CD4-positive, alpha-beta T cell treated with Interleukin-4 for 4 hours (primary cell): ENCODE data around the gene INPPL1.
"Not testable (repeated sequence)": the region's sequence is repeated elsewhere in the genome, so short reads cannot be mapped to it uniquely, and the experiment has no call there.

Experiments used
- DNase-seq: peaks from one replicate; pipeline ENCODE4 v3.0.0-alpha.2; 2020

Gene INPPL1

DNA sequence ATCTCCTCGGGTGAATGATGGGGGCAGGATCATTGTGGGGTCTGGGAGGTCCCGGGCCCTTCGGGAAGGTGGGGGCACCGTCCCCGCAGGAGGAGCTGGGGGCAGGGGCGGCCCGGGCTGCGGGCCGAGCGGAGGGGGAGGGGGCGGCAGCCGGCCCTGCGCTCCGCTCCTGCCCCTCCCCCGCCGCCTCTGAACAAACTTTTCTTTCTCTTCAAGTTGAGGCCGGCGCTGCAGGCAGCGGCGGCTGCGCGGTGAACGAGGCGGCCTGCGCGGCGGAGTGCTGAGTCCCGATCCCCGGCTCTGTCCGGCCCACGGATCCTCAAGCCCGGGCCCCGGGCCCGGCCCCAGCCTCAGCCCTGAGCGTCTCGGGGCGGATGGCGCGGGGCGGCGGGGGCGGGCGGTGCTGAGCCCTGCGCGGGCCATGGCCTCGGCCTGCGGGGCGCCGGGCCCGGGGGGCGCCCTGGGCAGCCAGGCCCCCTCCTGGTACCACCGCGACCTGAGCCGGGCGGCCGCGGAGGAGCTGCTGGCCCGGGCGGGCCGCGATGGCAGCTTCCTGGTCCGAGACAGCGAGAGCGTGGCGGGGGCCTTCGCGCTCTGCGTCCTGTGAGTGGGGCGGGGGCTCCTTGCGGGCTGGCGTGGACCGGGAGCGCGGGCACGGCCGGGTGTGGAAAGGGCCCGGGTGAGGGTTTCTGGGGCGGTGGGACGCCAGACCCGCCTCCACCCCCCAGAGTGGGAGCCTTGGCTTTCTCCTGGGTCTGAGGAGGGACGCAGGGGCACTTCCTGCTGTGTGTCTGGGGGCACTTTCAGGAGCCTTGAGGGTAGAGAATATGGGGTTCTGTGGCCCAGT lies at the start of gene INPPL1:
INPPL1 (plus strand) TSS at position 204 of the 847 bp plus-strand sequence; CDS start at position 422, 218 bp downstream.
- no peak for DNase-seq

DNA sequence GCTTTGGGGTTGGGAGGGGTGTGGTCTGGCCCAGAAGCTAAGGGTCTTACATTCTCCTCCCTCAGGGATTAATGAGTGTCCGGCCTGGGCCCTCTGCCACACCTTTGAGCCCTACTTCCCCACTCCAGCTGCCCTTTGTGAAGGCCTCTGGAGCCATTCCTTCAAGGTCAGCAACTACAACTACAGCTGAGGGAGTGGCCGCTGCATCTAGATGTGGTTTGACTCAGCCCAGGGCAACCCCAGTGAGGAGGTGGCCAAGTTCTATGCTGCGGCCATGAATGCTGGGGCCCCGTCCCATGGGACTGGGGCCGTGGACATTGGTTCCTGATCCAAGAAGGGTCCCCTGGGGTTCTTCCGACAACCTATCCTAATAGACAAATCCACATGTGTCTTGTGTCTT lies 46.9 kb upstream of the INPPL1 start:
- DNase-seq: no peak

DNA sequence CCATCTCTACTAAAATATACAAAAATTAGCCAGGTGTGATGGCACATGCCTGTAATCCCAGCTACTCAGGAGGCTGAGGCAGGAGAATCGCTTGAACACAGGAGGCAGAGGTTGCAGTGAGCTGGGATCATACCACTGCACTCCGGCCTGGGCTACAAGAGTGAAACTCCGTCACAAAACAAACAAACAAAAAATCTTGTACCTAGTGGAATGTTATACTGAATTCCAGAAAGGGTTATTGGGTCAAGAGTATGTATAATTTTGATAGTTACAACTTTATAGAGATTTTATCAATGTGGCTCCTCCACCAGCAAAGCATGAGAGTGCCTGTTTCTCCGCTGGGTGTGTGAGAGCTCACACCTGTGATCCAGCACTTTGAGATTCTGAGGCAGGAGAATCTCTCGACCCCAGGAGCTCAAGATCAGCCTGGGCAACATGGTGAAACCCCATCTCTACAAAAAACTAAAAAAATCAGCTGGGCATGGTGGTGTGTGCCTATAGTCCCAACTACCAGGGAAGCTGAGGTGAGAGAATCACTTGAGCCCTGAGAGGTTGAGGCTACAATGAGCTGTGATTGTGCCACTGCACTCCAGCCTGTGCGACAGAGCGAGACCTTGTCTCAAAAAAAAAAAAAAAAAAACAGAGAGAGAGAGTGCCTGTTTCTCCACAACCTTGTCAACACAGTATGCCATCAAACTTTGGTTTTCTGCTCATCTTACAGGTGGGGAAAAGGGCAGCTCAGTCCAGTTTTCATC lies 45.3 kb upstream of the INPPL1 start:
- no peak for DNase-seq

GRCh38 chr11:72179804-72180396 lies 44.7 kb upstream of the INPPL1 start:
- DNase-seq: no peak

- DNase-seq: not testable (repeated sequence)
Observed at GRCh38 chr11:72180892-72181552, 43.5 kb upstream of the INPPL1 start.

- not testable (repeated sequence) for DNase-seq
Observed at GRCh38 chr11:72181553-72181958, 43.0 kb upstream of the INPPL1 start.

- no peak for DNase-seq
Observed at GRCh38 chr11:72188267-72188666, 36.3 kb upstream of the INPPL1 start.

DNA sequence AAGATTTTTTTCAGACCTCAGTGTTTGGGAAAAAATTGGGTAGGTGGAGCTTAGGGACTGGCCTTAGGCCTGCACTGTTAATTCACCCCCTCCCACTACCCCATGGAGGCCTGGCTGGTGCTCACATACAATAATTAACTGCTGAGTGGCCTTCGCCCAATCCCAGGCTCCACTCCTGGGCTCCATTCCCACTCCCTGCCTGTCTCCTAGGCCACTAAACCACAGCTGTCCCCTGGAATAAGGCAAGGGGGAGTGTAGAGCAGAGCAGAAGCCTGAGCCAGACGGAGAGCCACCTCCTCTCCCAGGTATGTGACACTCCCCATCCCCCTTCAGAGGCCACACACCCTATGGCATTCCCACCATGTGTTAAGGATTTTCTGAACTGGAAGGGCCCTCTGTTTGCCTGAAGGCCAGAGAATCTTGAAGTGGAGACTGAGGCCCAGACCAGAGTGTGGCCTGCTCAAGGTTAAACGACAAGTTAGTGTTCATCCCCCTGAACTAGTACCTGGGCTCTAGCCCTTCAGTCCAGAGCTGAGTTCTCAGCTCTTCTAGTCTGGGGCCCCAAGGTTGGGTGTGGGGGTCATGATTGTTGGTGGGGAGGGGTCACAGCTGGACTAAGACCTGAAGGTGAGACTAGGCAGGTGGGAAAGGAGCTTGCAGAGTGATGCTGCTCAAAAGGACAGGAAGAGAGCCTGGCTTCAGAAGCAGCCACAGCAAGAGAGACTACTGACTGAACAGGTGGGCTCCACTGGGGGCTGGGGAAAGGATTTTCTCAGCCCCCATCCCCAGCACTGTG lies 34.9 kb upstream of the INPPL1 start:
- DNase-seq: no peak

DNA sequence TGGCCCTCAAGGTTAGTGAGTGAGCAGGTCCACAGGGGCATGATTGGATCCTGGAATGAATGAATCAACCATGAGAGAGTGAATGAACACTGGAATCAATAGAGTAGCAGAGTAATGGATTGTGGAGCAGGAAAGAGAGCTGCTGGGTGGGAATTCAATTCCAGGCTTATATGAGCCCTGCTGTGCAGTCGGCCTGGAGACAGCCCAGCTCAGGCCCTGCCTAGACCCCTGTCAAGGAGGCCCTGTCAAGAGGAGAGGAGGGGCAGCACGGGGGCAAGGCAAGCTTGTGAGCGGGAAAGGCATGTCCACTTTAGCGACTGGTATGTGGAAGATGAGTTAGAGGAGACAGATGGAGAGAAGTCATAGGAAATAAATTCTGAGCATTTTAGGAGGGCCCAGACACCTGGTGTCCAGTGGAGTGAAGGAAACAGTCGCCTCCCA lies 33.9 kb upstream of the INPPL1 start:
- DNase-seq: no peak

DNA sequence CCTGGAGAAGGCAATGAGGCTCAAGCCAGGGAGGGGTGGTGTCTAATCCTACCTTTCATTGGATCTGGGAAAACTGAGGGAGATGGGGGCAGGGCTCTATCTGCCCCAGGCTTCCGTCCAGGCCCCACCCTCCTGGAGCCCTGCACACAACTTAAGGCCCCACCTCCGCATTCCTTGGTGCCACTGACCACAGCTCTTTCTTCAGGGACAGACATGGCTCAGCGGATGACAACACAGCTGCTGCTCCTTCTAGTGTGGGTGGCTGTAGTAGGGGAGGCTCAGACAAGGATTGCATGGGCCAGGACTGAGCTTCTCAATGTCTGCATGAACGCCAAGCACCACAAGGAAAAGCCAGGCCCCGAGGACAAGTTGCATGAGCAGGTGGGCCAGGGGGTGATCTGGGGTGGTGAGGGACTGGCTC lies 32.6 kb upstream of the INPPL1 start, which contains the start of gene FOLR1:
FOLR1 (plus strand) TSS at position 180 of the 421 bp plus-strand sequence; CDS start at position 214, 34 bp downstream.
- no peak for DNase-seq

GRCh38 chr11:72195518-72196270 lies 28.9 kb upstream of the INPPL1 start:
- DNase-seq: no peak

DNA sequence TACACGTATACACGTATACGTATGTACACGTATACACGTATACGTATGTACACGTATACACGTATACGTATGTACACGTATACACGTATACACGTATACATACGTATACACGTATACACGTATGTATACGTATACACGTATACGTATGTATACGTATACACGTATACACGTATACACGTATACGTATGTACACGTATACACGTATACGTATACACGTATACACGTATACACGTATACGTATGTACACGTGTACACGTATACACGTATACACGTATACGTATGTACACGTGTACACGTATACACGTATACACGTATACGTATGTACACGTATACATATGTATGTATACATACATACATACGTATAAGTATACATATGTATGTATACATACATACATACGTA lies 23.1 kb upstream of the INPPL1 start:
- not testable (repeated sequence) for DNase-seq

- DNase-seq: no peak
Observed at GRCh38 chr11:72202571-72202970, 22.0 kb upstream of the INPPL1 start.

GRCh38 chr11:72203163-72203562 lies 21.4 kb upstream of the INPPL1 start:
- no peak for DNase-seq

GRCh38 chr11:72204886-72205285 lies 19.7 kb upstream of the INPPL1 start:
- DNase-seq: no peak

DNA sequence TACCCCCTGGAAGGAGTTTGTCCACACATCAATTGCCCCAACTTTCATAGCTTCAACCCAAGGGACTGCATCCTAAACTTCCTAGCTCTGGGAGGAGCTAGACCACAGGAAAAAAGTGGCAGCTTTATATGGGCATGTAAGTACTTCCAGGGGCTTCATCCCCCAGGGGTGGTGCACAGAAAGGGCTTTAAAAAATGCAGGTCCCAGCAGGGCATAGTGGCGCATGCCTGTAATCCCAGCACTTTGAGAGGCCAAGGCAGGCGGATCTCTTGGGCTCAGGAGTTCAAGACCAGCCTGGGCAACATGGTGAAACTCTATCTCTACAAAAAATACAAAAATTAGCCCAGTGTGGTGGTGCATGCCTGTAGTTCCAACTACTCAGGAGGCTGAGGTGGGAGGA lies 17.8 kb upstream of the INPPL1 start:
- DNase-seq: not testable (repeated sequence)

DNA sequence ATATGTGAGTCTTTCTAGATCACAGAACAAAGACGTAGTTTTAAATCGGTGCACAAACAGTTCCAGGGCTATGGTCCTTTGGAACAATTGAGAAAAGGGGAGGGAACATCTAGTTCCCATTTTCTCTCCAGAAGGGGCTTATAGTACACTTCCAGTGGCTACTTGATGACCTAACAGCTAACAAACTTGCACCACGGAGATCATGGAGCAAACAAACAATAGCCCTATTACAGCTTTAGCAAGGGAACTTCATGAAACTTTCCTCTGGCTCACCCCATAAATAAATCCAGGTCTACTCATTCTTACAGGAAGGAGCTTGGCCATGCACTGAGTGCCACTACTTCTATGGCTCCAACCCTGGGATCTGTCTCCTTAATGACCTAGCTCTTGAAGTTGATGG lies 16.3 kb upstream of the INPPL1 start:
- no peak for DNase-seq

DNA sequence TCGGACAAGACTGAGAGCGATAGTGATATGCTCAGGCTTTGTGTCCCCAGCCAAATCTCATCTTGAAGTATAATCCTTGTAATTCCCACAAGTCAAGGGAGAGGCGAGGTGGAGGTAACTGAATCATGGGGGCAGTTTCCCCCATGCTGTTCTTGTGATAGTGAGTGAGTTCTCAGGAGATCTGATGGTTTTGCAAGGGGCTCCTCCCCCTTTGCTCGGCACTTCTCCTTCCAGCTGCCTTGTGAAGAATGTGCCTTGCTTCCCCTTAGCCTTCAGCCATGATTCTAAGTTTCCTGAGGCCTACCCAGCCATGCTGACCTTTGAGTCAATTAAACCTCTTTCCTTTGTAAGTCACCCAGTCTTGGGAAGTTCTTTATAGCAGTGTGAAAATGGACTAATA lies 15.5 kb upstream of the INPPL1 start:
- DNase-seq: no peak

DNA sequence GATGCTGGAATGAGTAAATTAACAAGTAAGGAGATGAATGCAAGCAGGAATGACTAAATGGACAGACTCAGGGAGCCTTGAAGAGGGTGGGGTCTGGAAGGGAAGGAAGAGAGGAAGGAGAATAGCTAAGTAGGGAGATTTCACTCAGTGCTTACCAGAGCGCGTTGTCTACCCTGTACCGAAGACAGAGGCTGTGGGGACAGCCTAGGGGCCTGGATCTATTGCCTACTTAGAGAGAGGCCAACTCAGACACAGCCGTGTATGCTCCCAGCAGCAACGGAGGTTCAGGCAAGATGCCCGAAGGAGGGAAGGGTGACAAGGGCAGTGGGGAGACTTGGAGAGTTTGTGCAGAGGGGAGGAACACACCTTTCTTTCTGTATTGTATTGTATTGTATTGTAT lies 7.9 kb upstream of the INPPL1 start, which contains the start of gene FOLR2:
FOLR2 (plus strand) TSS at position 157 of the 400 bp plus-strand sequence. CDS start 1,791 bp downstream, outside the sequence.
- no peak for DNase-seq

- no peak for DNase-seq
Observed at GRCh38 chr11:72217841-72218240, 6.7 kb upstream of the INPPL1 start.

GRCh38 chr11:72218251-72218745 lies 6.3 kb upstream of the INPPL1 start:
- DNase-seq: no peak
